Head of caudate nucleus (tissue), 42 donors: ENCODE data around the gene VSIR.

ENCODE experiments used
- DNase-seq, 42 donors: peaks; one replicate each; pipeline versions ENCODE4 v3.0.0 to v3.0.0-alpha.2; 2020 to 2021; ENCODE audit warnings: mixed read lengths in 7 of 42
- intact Hi-C: fragments of 100-400 bp; cut with DNase I; formaldehyde crosslinking; loops from one replicate; pipeline ENCODE4 v1.15.0; 2022

Gene VSIR

DNA sequence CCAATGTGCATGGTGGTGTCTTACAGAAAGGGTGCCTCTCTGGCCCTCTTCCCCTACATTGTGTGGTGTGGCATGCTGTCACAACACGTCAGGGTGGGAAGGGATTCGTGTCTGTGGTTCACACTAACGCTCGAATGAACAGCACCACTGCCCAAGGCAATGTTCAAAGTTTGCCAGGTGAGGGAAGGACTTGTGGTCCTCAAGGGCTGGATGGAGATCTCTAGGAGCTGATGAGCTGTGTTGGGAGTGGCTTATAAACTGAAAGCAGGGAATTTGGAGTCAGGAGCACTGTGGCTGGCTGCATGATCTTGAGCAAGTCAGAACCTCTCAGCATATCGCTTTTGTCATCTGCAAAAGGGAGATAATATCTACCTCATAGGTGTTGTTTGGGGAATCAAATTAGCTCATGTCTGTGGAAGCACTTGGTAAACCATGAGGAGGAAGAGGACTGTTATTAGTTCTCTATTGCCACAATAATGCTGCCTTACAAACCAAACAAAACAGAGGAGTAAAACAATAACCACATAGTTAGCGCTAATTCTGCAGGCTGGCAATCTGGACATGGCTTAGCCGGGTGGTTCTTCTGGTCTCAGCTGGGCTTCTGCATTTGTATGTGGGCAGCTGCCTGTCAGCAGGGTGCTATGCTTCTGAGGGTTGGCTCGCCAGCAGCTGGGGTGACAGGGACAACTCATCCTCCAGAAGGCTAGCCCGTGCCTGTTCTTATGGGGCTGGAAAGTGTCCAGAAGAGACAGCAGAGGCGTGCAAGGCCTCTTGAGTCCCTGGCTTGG, 30.8 kb downstream of the VSIR start:
- DNase-seq: no peak
- intact Hi-C loops: no loop called here

- no peak for DNase-seq
- intact Hi-C loops: no loop called here
Observed at GRCh38 chr10:71741671-71742070, 31.6 kb downstream of the VSIR start.

DNA sequence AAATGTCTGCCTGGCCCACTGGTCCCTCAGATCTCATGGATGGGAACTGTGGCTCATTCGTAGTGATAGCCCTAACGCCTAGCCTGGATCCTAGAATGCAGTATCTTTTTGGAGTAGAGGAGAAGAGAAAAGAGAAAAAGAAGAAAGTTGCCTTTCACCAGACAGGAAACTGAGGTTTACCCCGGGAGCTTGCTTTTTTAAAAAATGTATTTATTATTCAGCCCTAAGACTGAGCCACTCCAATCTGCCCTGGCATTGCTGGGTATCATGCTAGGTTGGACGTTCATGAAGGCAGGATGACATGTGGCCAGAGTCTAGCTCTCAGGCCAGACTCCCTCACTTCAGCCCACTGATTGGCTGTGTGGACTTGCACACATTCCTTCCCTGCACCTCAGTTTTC, 32.3 kb downstream of the VSIR start:
- intact Hi-C loops: no loop called here
- no peak for DNase-seq

DNA sequence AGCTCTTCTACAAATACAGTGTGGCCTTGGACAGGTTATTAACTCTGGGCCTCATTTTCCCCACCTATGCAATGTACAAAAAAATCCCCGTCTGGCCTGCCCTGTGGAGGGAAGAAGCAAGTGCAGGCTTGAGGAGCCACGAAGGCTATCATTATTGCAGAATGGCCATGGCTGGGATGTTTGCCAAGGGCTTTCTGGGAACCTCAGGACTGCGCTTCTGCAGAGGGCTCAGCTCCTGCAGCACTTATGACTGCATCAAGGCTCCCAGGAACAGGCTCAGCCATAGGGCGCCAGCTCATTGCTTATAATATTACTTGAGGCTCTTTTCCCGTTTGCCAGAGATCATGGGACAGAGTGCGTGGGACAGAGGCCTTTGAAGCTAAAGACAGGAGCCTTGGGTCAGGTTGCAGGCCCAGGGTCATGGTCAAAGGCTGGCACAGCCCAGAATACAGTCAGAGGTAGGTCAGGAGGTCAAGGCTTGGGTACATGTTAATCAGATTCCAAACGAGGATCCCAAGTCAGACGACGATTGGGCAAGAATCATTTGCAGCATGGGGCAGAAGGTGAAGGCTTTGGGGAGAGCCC, 33.2 kb downstream of the VSIR start:
- DNase-seq: peak in 22 of 42 donors; percentile 17 to 77 (median 51)
- intact Hi-C loops: no loop called here

DNA sequence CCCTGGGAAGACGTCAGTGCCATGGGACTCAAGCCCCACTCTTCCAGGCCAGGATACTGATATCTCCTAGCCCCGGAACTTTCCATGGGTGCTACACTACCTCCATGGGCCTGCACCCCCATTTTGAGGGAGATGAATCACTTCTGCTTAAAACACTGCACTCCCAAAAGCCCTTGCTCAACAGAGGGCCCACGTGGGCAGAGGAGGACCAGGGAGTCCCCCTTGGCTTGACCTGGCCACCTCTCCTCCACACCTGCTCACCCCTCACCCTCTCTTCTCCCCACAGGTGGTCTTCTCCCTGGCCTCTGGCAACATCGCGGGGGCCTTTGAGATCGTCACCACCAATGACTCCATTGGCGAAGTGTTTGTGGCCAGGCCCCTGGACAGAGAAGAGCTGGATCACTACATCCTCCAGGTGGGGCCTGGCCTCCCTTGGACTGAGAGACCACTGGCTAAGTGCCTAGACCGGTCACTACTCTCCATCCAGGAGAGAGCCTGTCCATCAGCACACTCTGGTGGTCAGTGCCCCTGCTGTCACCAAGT, 33.9 kb downstream of the VSIR start:
- peak in 1 of 42 donors; percentile 2 for DNase-seq
- intact Hi-C loops: no loop called here

DNA sequence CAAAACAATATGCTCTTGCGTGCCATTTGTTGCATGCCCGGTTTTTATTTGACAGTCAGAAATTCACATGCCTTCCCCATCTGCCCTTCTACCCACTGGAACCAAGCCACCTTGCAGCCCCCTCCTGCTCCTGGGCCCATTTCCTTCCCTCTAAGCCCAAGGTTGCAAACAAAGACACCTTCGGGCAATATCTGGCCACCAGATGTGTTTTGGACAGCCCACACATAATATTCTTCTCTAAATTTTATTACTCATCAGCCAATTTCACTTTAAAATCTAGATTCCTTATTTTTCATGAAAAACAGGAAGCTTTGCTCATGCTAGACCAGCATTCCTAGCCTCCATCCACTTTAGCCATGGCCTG, 35.5 kb downstream of the VSIR start:
- intact Hi-C loops: no loop called here
- DNase-seq: no peak

- intact Hi-C loops: no loop called here
- no peak for DNase-seq
Observed at GRCh38 chr10:71737001-71737833, 36.1 kb downstream of the VSIR start.

DNA sequence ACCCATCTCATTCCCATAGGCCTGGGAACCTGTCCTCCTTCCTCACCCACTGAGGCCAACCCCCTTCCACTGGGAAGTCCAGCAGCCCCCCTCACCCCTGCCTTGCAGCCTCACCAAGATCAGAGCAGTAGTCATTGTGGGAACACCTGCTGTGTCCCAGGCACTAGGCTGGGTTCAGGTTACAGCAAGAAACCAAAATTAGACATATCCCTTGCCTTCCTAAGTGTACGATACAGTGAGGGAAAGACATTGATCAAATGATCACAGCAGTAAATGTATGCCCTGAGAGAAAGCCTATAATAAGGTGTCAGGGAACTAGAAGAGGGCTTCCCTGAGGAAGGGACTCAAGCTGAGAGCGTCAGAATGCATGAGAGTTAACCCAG, 36.8 kb downstream of the VSIR start:
- DNase-seq: no peak
- intact Hi-C loops: no loop called here

DNA sequence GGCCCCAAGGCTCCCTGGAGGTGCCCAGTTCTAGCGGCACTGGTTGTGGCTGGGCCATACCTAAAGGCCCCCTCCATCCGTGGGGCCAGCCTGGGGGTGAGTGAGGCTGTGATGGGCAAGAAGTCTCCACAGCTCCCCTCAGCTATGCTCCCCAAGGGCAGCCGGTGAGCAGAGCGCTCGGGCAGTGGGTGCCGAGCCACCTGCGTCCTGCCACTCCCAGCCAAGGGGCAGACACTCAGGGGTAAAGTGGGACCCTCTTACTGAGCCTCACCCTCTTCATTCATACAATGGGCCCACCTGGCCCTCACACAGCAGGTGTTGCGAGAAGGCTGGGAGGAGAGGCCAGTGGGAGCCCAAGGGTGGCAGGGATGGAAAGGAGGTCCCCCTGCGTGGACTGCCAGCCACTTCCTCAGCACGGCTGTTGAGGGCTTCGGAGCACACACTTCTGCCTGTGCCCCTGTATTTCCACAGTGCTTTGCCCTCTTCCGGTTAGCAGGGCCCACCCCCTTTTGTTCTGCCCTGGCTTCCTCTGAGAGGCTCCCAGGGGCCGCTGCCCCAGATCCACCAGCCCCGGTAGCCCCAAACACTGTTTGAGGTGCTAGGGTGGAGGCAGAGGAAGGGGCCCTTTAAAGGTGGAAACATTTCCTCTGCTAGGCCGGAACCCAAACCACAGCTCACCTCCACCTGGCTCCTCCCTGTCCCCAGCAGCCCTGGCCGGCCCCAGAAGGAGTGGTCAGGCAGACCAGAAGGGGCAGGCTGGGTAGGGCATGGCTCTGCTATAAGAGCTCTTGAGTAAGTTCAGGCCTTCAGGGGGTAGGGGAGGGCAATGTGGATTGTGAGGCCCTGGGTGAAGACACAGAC, 37.4 kb downstream of the VSIR start:
- intact Hi-C loops: no loop called here
- no peak for DNase-seq

DNA sequence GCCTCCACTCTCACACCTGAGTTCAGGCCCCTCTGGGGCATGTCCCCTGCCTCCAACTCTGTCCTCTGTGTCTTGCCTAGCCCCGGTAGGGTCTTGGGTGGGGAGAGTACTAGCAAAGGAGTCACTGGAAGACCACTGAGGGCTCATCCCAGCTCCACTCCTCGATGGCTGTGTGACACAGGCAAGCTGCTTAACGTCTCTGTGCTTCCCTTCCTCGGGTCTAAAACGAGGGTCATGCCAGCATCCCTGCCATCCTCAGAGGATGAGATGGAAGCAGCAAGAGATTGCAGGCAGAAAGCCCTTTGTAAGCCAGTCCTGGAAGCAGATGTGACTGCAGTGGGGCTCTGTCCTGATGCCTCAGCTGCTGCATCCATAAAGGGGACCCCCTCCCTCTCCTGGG, 38.5 kb downstream of the VSIR start:
- intact Hi-C loops: no loop called here
- no peak for DNase-seq

DNA sequence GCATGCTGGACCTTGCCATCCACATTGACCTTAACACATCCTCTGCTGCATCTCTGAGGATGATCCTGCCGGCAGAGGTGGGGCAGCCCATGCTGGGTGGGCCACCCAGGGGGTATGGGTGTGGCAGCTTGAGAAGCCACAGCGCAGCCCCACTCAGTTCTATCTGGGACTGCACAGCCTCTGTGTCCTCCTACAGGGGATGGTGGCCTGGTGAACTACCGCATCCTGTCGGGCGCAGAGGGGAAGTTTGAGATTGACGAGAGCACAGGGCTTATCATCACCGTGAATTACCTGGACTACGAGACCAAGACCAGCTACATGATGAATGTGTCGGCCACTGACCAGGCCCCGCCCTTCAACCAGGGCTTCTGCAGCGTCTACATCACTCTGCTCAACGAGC, 41.5 kb downstream of the VSIR start:
- intact Hi-C loops: no loop called here

GRCh38 chr10:71729161-71729636, 44.1 kb downstream of the VSIR start:
- intact Hi-C loops: no loop called here
- DNase-seq: peak in 14 of 42 donors; percentile 29 to 64 (median 43)

More for the DNA sequence above, 41.5 kb downstream of the VSIR start:
- DNase-seq: no peak

GRCh38 chr10:71727738-71728737, 45.3 kb downstream of the VSIR start:
- intact Hi-C loops: no loop called here
- peak in 2 of 42 donors; percentile 25 to 46 for DNase-seq

DNA sequence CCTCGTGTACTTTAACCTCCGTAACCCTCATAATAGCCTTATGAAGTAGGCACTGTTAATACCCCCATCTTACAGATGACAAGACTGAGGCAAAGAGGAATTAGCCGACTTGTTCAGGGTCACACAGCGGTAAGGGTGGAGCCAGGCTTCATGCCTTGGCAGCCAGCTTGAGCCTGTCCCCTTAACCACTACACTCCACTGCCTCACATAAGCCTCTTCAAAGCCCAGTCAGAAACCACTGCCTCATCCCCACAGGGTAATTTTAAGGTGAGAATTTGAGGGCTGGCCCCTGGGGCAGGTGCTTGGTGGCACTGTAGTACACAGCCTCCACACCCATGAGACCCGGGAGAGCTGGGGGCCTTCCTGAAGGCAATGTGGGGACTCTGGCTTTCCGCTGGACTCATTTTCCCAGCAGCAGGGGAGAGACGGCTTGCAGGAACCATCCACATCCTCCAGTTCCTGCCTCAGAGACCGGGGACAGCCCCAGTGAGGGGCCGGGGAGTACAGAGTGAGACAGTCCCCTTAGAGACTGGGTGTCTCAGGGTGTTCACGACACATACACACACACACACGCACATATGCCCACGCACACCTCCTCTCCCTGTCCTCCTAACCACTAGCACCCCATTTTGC, 46.1 kb downstream of the VSIR start:
- intact Hi-C loops: no loop called here

DNA sequence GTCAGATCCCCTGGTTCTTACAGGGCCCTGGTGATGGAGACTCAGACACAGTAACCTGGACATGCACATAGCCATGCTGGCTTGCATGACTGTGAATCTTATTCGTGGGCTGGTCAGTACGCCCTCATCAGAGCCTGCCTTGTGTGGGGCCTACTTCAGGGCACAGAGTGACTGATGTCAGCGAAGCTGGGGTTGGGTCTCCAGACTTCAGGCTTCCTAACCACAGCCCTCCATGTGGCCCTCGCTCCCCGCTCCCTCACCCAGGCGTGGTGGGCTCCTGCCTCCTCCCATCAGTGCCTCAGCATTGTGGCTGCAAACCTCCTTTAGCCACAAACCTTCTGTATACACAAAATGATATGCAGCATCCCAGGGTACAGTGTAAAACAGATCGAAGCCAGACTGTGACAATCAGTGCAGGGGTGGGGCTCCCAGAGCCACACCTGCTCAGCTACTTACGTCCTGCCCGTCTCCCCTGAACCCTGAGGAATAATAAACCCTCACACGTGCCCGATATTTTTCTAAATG, 46.7 kb downstream of the VSIR start:
- DNase-seq: no peak
- intact Hi-C loops: no loop called here

More for the DNA sequence above, 46.1 kb downstream of the VSIR start:
- DNase-seq: no peak

DNA sequence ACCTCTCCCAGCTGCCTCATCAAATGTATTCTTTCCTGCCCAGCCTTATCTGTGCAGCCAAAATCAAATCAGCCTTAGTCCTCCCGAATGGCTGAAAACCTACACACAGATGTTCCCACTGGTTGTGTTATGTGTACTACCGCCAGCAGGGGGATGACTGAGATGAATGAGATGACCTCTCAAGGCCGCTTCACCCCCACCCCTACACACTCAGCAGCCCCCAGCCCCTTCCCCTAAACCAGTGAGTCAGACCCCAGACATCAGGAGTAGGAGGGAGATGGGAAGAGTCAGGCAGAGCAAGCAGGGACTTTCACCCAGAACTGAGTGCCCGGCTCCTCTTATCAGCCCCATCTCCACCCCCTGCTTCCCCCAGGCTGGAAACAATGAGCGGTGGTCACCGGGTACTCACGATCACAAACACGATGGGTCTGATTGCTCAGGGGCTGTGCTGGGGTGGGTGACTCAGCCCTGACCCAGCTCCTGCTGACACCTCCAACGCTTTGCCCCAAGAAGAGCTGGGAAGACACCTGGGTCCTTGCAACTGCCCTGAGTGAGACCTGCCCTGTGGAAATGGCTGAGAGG, 47.2 kb downstream of the VSIR start:
- DNase-seq: no peak
- intact Hi-C loops: no loop called here

DNA sequence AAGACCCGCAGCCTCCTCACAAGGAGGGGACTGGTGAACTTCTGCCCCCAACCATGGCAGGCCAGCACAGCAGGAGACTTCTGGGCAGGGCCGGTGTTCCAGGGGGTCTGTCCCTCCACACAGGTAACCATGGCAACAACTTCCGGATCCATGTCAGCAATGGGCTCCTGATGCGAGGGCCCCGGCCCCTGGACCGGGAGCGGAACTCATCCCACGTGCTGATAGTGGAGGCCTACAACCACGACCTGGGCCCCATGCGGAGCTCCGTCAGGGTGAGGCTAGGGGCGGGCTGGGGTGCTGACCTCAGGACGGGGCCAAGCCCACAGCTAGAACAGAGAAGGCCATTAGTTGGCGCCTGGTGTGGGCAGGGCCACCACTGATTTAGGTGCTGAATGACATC, 48.1 kb downstream of the VSIR start:
- no peak for DNase-seq
- intact Hi-C loops: no loop called here
